HepG2 (cell line): Measurements from ENCODE around the gene ANKS1A. TPM values are rescaled to one million over a fixed set of nuclear protein-coding genes. Genes with fewer than 3 reads are reported as not detected.
A peak's percentile ranks its signal among the peaks of the same experiment; 100 is the strongest.

Experiments
- ATAC-seq: fragments of 200-7000 bp; cut with Tn5 transposase; 3 replicates; pipeline ENCODE4 v1.9.1; 2020; ENCODE audit warnings: mild to moderate bottlenecking, moderate library complexity
- Bru-seq: library from RNA; stranded (reverse); fragments of 400-500 nt; gene quantifications from one replicate; lab custom pipeline; 2021; lab: Mats Ljungman, UMichigan
- BruChase-seq, 2 experiments: library from RNA; stranded (reverse); fragments of 400-500 nt; gene quantifications; one replicate each; lab custom pipeline; 2021; lab: Mats Ljungman, UMichigan
- BruUV-seq: library from RNA; stranded (reverse); fragments of 400-500 nt; replicated peaks from 2 replicates; lab custom pipeline; 2021; lab: Mats Ljungman, UMichigan
- CTCF ChIA-PET: fragments of 300-600 bp; formaldehyde crosslinking; extraction: SDS; loops from one replicate; lab custom pipeline; 2021; ENCODE audit warnings: low total read pairs, inconsistent platforms, low intra/inter-chr PET ratio; lab: Yijun Ruan, JAX
- POLR2A ChIA-PET: fragments of 350-600 bp; sonication (Branson Sonifier 250); formaldehyde crosslinking; loops from one replicate; lab custom pipeline; 2020; ENCODE audit warnings: antibody characterized with exemption, inconsistent platforms; lab: Yijun Ruan, JAX
- DNase-seq: peaks from one replicate; pipeline ENCODE4 v3.0.0-alpha.2; 2015; ENCODE audit warnings: low spot score
- FAIRE-seq: peaks from 3 replicates; lab custom pipeline; 2011; peaks lifted over from hg19 to GRCh38; lab: Jason Lieb, UNC
- H2AFZ ChIP-seq: one replicate; pipeline ENCODE4 v1.6.1; 2011; ENCODE audit warnings: low read length, inconsistent platforms
- H3K27ac ChIP-seq: fragments of 300-600 bp; 3 replicates; pipeline ENCODE4 v1.8.0; 2011; ENCODE audit warnings: mixed run types, mild to moderate bottlenecking, mixed read lengths, low read length, inconsistent platforms; ENCODE audit not compliant: insufficient read depth; ENCODE audit errors: extremely low read length
- H3K27me3 ChIP-seq, 2 experiments: fragments of 200-600 bp in 1 of 2; 2 replicates in 1 of 2; 3 replicates in 1 of 2; pipeline versions ENCODE4 v1.6.0 to v1.8.0; 2011; ENCODE audit warnings: low read length in 2 of 2, mild to moderate bottlenecking in 2 of 2, moderate library complexity in 2 of 2, inconsistent platforms in 1 of 2; ENCODE audit not compliant: insufficient read depth in 2 of 2, control insufficient read depth in 1 of 2
- H3K36me3 ChIP-seq, 2 experiments: fragments of 200-600 bp in 1 of 2; replicated peaks in 1 of 2; 2 replicates in 1 of 2; 3 replicates in 1 of 2; pipeline versions ENCODE4 v1.5.1 to v1.8.0; 2011; ENCODE audit warnings: low read length in 2 of 2, inconsistent platforms in 1 of 2; ENCODE audit not compliant: insufficient read depth in 2 of 2, control insufficient read depth in 1 of 2
- H3K4me1 ChIP-seq: 2 replicates; pipeline ENCODE4 v1.5.1; 2012; ENCODE audit warnings: low read length, inconsistent platforms; ENCODE audit not compliant: insufficient read depth
- H3K4me2 ChIP-seq: 2 replicates; pipeline ENCODE4 v1.6.0; 2011; ENCODE audit warnings: low read depth, low read length, inconsistent platforms
- H3K4me3 ChIP-seq, 3 experiments: fragments of 200-600 bp in 1 of 3; sonication (generic), shearing (Covaris generic) in 1 of 3; replicated peaks in 1 of 3; 2 replicates each; pipeline ENCODE4 v1.5.1; 2011 to 2016; ENCODE audit warnings: low read length in 3 of 3, inconsistent platforms in 2 of 3, low read depth in 2 of 3, mild to moderate bottlenecking in 2 of 3, control low read depth in 1 of 3, mixed read lengths in 1 of 3; ENCODE audit not compliant: insufficient read depth in 1 of 3
- H3K79me2 ChIP-seq: one replicate; pipeline ENCODE4 v1.6.1; 2011; ENCODE audit warnings: low read length, inconsistent platforms; ENCODE audit not compliant: insufficient read depth
- H3K9ac ChIP-seq: 2 replicates; pipeline ENCODE4 v1.6.0; 2011; ENCODE audit warnings: mild to moderate bottlenecking, low read depth, low read length, inconsistent platforms; ENCODE audit not compliant: insufficient read depth
- H3K9me3 ChIP-seq: 2 replicates; pipeline ENCODE4 v1.5.1; 2012; ENCODE audit warnings: mild to moderate bottlenecking, low read length
- H4K20me1 ChIP-seq: 2 replicates; pipeline ENCODE4 v1.6.0; 2011; ENCODE audit warnings: inconsistent platforms, mild to moderate bottlenecking, low read length, moderate library complexity; ENCODE audit not compliant: insufficient read depth
- ETV5 ChIP-seq: IDR thresholded peaks from 2 replicates; pipeline ENCODE4 v1.6.1; 2018; ENCODE audit warnings: missing biosample characterization, missing genetic modification reagents, inconsistent platforms, borderline replicate concordance
- HIC2 ChIP-seq: sonication (generic); formaldehyde crosslinking; IDR thresholded peaks from 2 replicates; pipeline ENCODE4 v1.9.0; 2022; ENCODE audit warnings: low read depth, missing genetic modification reagents
- KLF13 ChIP-seq: sonication (generic); formaldehyde crosslinking; IDR thresholded peaks from 2 replicates; pipeline ENCODE4 v1.4.0; 2020; ENCODE audit warnings: mild to moderate bottlenecking, missing genetic modification reagents
- MTF2 ChIP-seq: sonication (generic); formaldehyde crosslinking; IDR thresholded peaks from 2 replicates; pipeline ENCODE4 v1.5.0; 2020; ENCODE audit warnings: missing genetic modification reagents, borderline replicate concordance
- SNAI1 ChIP-seq: sonication (generic); formaldehyde crosslinking; IDR thresholded peaks from 2 replicates; pipeline ENCODE4 v1.5.0; 2020; ENCODE audit warnings: mild to moderate bottlenecking, missing genetic modification reagents, borderline replicate concordance
- SOX13 ChIP-seq, 3 experiments: fragments of 450-650 bp in 1 of 3; sonication (generic) in 1 of 3; formaldehyde crosslinking in 1 of 3; IDR thresholded peaks in 2 of 3; conservative IDR thresholded peaks in 1 of 3; 2 replicates each; pipeline versions ENCODE4 v1.5.0 to v1.6.1; 2016 to 2020; ENCODE audit warnings: antibody characterized with exemption in 1 of 3, mild to moderate bottlenecking in 1 of 3, missing compliant biosample characterization in 1 of 3, missing genetic modification reagents in 1 of 3, moderate library complexity in 1 of 3
- SP2 ChIP-seq: sonication (generic); formaldehyde crosslinking; IDR thresholded peaks from 2 replicates; pipeline ENCODE4 v1.5.1; 2020; ENCODE audit warnings: mild to moderate bottlenecking, missing genetic modification reagents
- YEATS2 ChIP-seq: sonication (generic); formaldehyde crosslinking; IDR thresholded peaks from 2 replicates; pipeline ENCODE4 v1.4.0; 2020; ENCODE audit warnings: missing genetic modification reagents, borderline replicate concordance
- ZBTB49 ChIP-seq: sonication (generic); formaldehyde crosslinking; IDR thresholded peaks from 2 replicates; pipeline ENCODE4 v1.4.0; 2020; ENCODE audit warnings: missing genetic modification reagents, borderline replicate concordance
- ZNF572 ChIP-seq: sonication (generic); formaldehyde crosslinking; IDR thresholded peaks from 2 replicates; pipeline ENCODE4 v1.5.1; 2020; ENCODE audit warnings: mild to moderate bottlenecking, missing genetic modification reagents
- WGBS: methylation state at CpG from one replicate; pipeline ENCODE4 v1.1.6; 2017; ENCODE audit warnings: low lambda C conversion rate; 5-methylcytosine and 5-hydroxymethylcytosine counted together
- in situ Hi-C: cut with HindIII; loops from 2 replicates; pipeline ENCODE4 v1.10.0; 2017; ENCODE audit warnings: low pct_unique_long_range_greater_than_20kb; ENCODE audit not compliant: extremely low pct_ligation_motif_present
- intact Hi-C: fragments of 100-400 bp; cut with micrococcal nuclease; formaldehyde crosslinking; loops from one replicate; pipeline ENCODE4 v1.10.0; 2022; ENCODE audit not compliant: unreplicated experiment
- long read RNA-seq, 2 experiments: library from RNA in 1 of 2; library from polyadenylated mRNA in 1 of 2; stranded (forward) in 1 of 2; unstranded in 1 of 2; transcript quantifications; one replicate each; pipeline ENCODE4 v2.0.0, GENCODE V29; 2019 to 2022
- polyA minus RNA-seq, 3 experiments: library from RNA; depleted of rRNA, polyadenylated mRNA; stranded (reverse); fragments of >200 nt; gene quantifications; 2 replicates each; pipeline ENCODE4 v1.2.3, GENCODE V29; 2011; ENCODE audit warnings: low replicate concordance in 1 of 3
- polyA plus RNA-seq, 8 experiments: library from polyadenylated mRNA; depleted of rRNA in 3 of 8; stranded (reverse) in 7 of 8; unstranded in 1 of 8; fragments of >200 nt; fragmentation: Illumina TruSeq in 4 of 8; extraction: Trizol in 4 of 8; gene quantifications; 2 replicates each; pipeline versions ENCODE4 v1.2.1 to v1.2.3, GENCODE V29; 2011 to 2016; ENCODE audit warnings: low read depth in 4 of 8, missing spikeins in 1 of 8, mixed read lengths in 1 of 8; ENCODE audit not compliant: insufficient read depth in 1 of 8
- total RNA-seq, 5 experiments: library from RNA; depleted of rRNA; stranded (reverse); fragments of >200 nt; fragmentation: Illumina TruSeq; extraction: Trizol; gene quantifications; 2 replicates each; pipeline ENCODE4 v1.2.3, GENCODE V29; 2016; ENCODE audit warnings: low read depth in 1 of 5

Gene ANKS1A
- total RNA-seq (2016; rRNA removed; fragmentation: Illumina TruSeq; extraction: Trizol) (14.5 and 15.1 TPM in 2 replicates), polyA plus RNA-seq (2011; rRNA removed) (7.2 and 8.2 TPM in 2 replicates), polyA minus RNA-seq (2011; rRNA and poly(A)+ RNA removed; ENCODE audit: low replicate concordance) (16.7 and 18.1 TPM in 2 replicates), Bru-seq, nascent RNA (percentile 70 among the genes with signal in this experiment), BruChase-seq, experiment 1, labeled RNA remaining after a 6-hour chase (percentile 69 among the genes with signal in this experiment), BruChase-seq, experiment 2, labeled RNA remaining after a 2-hour chase (percentile 73 among the genes with signal in this experiment)
- 1.8 and 2.1 TPM in 2 replicates for total RNA-seq (2016; cell fraction: cytosol; rRNA removed; fragmentation: Illumina TruSeq; extraction: Trizol; ENCODE audit: low read depth)
- total RNA-seq (2016; cell fraction: insoluble cytoplasmic fraction; rRNA removed; fragmentation: Illumina TruSeq; extraction: Trizol), result 11.8 and 14.7 TPM in 2 replicates
- 5.1 and 5.2 TPM in 2 replicates for total RNA-seq (2016; cell fraction: membrane; rRNA removed; fragmentation: Illumina TruSeq; extraction: Trizol)
- 12.6 and 14.4 TPM in 2 replicates for total RNA-seq (2016; cell fraction: nucleus; rRNA removed; fragmentation: Illumina TruSeq; extraction: Trizol)
- polyA plus RNA-seq (2011; cell fraction: cytosol; rRNA removed), result 3.6 and 4.0 TPM in 2 replicates
- 15.9 and 18.1 TPM in 2 replicates for polyA plus RNA-seq (2011; cell fraction: nucleus; rRNA removed)
- 10.9 and 11.3 TPM in 2 replicates for polyA plus RNA-seq (2012)
- 0.49 and 0.55 TPM in 2 replicates for polyA plus RNA-seq (2016; cell fraction: cytosol; fragmentation: Illumina TruSeq; extraction: Trizol; ENCODE audit: low read depth)
- 7.8 and 11.0 TPM in 2 replicates for polyA plus RNA-seq (2016; cell fraction: insoluble cytoplasmic fraction; fragmentation: Illumina TruSeq; extraction: Trizol; ENCODE audit: low read depth)
- polyA plus RNA-seq (2016; cell fraction: membrane; fragmentation: Illumina TruSeq; extraction: Trizol; ENCODE audit: low read depth), result 1.5 and 2.0 TPM in 2 replicates
- 16.3 and 18.8 TPM in 2 replicates for polyA plus RNA-seq (2016; cell fraction: nucleus; fragmentation: Illumina TruSeq; extraction: Trizol; ENCODE audit: insufficient read depth, low read depth)
- 6.1 and 8.1 TPM in 2 replicates for polyA minus RNA-seq (2011; cell fraction: cytosol; rRNA and poly(A)+ RNA removed)
- polyA minus RNA-seq (2011; cell fraction: nucleus; rRNA and poly(A)+ RNA removed), result 13.3 and 13.8 TPM in 2 replicates
- long read RNA-seq, experiment 1, partial matches to known transcripts, result 0 of 4 reads
- long read RNA-seq, experiment 1, other reads (novel, unspliced or antisense), result 4 of 4 reads
- long read RNA-seq, experiment 2, full-length matches to known transcripts, result 9 of 44 reads
- long read RNA-seq, experiment 2, partial matches to known transcripts, result 28 of 44 reads
- long read RNA-seq, experiment 2, other reads (novel, unspliced or antisense), result 7 of 44 reads

GRCh38 chr6:34888874-34889555 lies at the start of gene ANKS1A:
Gene ANKS1A (plus strand): TSS chr6:34889255. CDS start chr6:34889403, 148 bp downstream.
- intact Hi-C loops, result loop anchor here (2.0 to 5.0 kb wide), 2 partner anchors 64 to 97 kb away; partner anchors contain the start of gene BLTP3A
- Histone ChIP-seq H3K4me1 (peaks cover 55% of the 10 kb centered on the region), H3K9ac (peak within 1 kb of the TSS; percentile 88), H3K36me3 (no peaks in the 10 kb centered on the region; a peak in 1 of 5 replicates), H3K9me3 (no peaks in the 10 kb centered on the region), H4K20me1 (no peaks in the 10 kb centered on the region), H3K4me3 (peak within 1 kb of the TSS; percentile 92 to 97 (median 94)), H3K4me2 (peak within 1 kb of the TSS; percentile 83), H3K79me2 (peaks cover 74% of the 10 kb centered on the region), H2AFZ (peak within 1 kb of the TSS; percentile 74), H3K27me3 (no peaks in the 10 kb centered on the region; a peak in 1 of 5 replicates), H3K27ac (peak within 1 kb of the TSS; percentile 84)
- WGBS, result under 1% methylated on average over 19 of the region's 60 CpGs
- ATAC-seq, result peak; percentile 75
- peak; percentile 76 for DNase-seq
- POLR2A ChIA-PET, result interaction anchor here (0.6 to 2.7 kb wide), 5 partner anchors 10 to 370 kb away, joined by 3 to 19 read pairs (median 7); partner anchors contain the start of genes BLTP3A, SNRPC and ZNF76
- CTCF ChIA-PET, result no interaction called here
- no peak for FAIRE-seq
- in situ Hi-C loops, result no loop called here
- BruUV-seq, result no TSS peak
- TF ChIP-seq ZNF572 (no peak; the same call in 1 of the 2 replicates), KLF13 (CRISPR knock-in tag) (no peak), MTF2 (CRISPR knock-in tag) (no peak), ZBTB49 (no peak), HIC2 (CRISPR knock-in tag) (no peak), SOX13 (IDR thresholded peaks at IDR 0.05) (no peak), SOX13 (CRISPR knock-in tag; conservative IDR thresholded peaks at IDR 0.05 in 1 of 2, IDR thresholded peaks at IDR 0.05 in 1 of 2) (0 out of 4 replicates have a peak, but pooled peaks of 1 of the 2 experiments have one; percentile 24), ETV5 (CRISPR knock-in tag) (peak; percentile 51), SNAI1 (CRISPR knock-in tag) (0 out of 2 replicates have a peak, but pooled peaks have one; percentile 70), SP2 (peak; percentile 58; the same call in 1 of the 2 replicates), YEATS2 (CRISPR knock-in tag) (peak; percentile 58; the same call in 1 of the 2 replicates)
